Progenitor cell of endocrine pancreas (in vitro differentiated cells): Measurements from ENCODE around the gene B4GALT5. TPM values are rescaled to one million over a fixed set of nuclear protein-coding genes. Genes with fewer than 3 reads are reported as not detected.

Source experiments
- DNase-seq: peaks from one replicate; pipeline ENCODE4 v3.0.0; 2021; ENCODE audit warnings: low spot score; ENCODE audit not compliant: unreplicated experiment
- H3K27ac Mint-ChIP-seq: 2 replicates; pipeline ENCODE4 v1.8.0; 2021; ENCODE audit warnings: mild to moderate bottlenecking, moderate library complexity, mixed read lengths
- H3K27me3 Mint-ChIP-seq: 2 replicates; pipeline ENCODE4 v1.8.0; 2021; ENCODE audit warnings: mixed read lengths
- H3K36me3 Mint-ChIP-seq: 2 replicates; pipeline ENCODE4 v1.8.0; 2022; ENCODE audit warnings: mixed read lengths; ENCODE audit not compliant: insufficient read depth
- H3K4me1 Mint-ChIP-seq: 2 replicates; pipeline ENCODE4 v1.8.0; 2021; ENCODE audit warnings: low read depth, mixed read lengths
- H3K4me3 Mint-ChIP-seq: 2 replicates; pipeline ENCODE4 v1.8.0; 2021; ENCODE audit warnings: low read depth, mild to moderate bottlenecking, moderate library complexity, mixed read lengths
- H3K9me3 Mint-ChIP-seq: 2 replicates; pipeline ENCODE4 v1.8.0; 2021; ENCODE audit warnings: low read depth, mixed read lengths
- CTCF ChIP-seq: fragments of 200-600 bp; sonication (generic); IDR thresholded peaks from one replicate; pipeline ENCODE4 v1.5.0; 2021; ENCODE audit warnings: antibody characterized with exemption, mild to moderate bottlenecking; ENCODE audit not compliant: unreplicated experiment
- total RNA-seq: library from RNA; stranded (reverse); gene quantifications from 2 replicates; pipeline ENCODE4 v1.2.1, GENCODE V29; 2021

The B4GALT5 gene
- total RNA-seq, 1 donor from 2014 or later = 58.6 TPM

- no peak overlapping the region for H3K4me3 Mint-ChIP-seq
- no peak overlapping the region for H3K27ac Mint-ChIP-seq
- no peaks in the 10 kb centered on the region for H3K9me3 Mint-ChIP-seq
- H3K36me3 Mint-ChIP-seq = peaks cover 13% of the 10 kb centered on the region
- TF ChIP-seq CTCF = no peak
- no peaks in the 10 kb centered on the region for H3K27me3 Mint-ChIP-seq
- H3K4me1 Mint-ChIP-seq = no peaks in the 10 kb centered on the region
- no peak for DNase-seq
Measured at GRCh38 chr20:49647550-49647949, 66.1 kb downstream of the B4GALT5 start.

- Mint-ChIP-seq H3K4me1 (peaks cover 8% of the 10 kb centered on the region), H3K36me3 (peaks cover 19% of the 10 kb centered on the region), H3K9me3 (no peaks in the 10 kb centered on the region), H3K27me3 (no peaks in the 10 kb centered on the region), H3K27ac (no peak overlapping the region), H3K4me3 (no peak overlapping the region)
- no peak for DNase-seq
- no peak for TF ChIP-seq CTCF
Measured at GRCh38 chr20:49646528-49646927, 67.2 kb downstream of the B4GALT5 start.

- Mint-ChIP-seq H3K4me3 (no peak overlapping the region), H3K27ac (no peak overlapping the region), H3K9me3 (no peaks in the 10 kb centered on the region), H3K36me3 (peaks cover 23% of the 10 kb centered on the region), H3K27me3 (no peaks in the 10 kb centered on the region), H3K4me1 (peaks cover 9% of the 10 kb centered on the region)
- DNase-seq = no peak
- TF ChIP-seq CTCF = no peak
Measured at GRCh38 chr20:49646126-49646525, 67.6 kb downstream of the B4GALT5 start.

GRCh38 chr20:49644980-49645565, 68.6 kb downstream of the B4GALT5 start:
- H3K36me3 Mint-ChIP-seq = peaks cover 26% of the 10 kb centered on the region
- no peak overlapping the region for H3K4me3 Mint-ChIP-seq
- no peak for TF ChIP-seq CTCF
- H3K4me1 Mint-ChIP-seq = peaks cover 9% of the 10 kb centered on the region
- DNase-seq = no peak
- no peaks in the 10 kb centered on the region for H3K9me3 Mint-ChIP-seq
- peak overlapping the region; percentile 7 for H3K27ac Mint-ChIP-seq
- no peaks in the 10 kb centered on the region for H3K27me3 Mint-ChIP-seq

- DNase-seq = no peak
- Mint-ChIP-seq H3K4me3 (no peak overlapping the region), H3K36me3 (peaks cover 27% of the 10 kb centered on the region), H3K4me1 (peaks cover 9% of the 10 kb centered on the region), H3K9me3 (no peaks in the 10 kb centered on the region), H3K27ac (peak overlapping the region; percentile 77), H3K27me3 (no peaks in the 10 kb centered on the region)
- no peak for TF ChIP-seq CTCF
Measured at GRCh38 chr20:49642816-49643215, 70.9 kb downstream of the B4GALT5 start.
